HEK293T (cell line): ENCODE results near the gene CPED1.

Experiments used
- BHLHE40 ChIP-seq: fragments of 450-650 bp; IDR thresholded peaks from 2 replicates; pipeline ENCODE4 v1.6.1; 2016; ENCODE audit warnings: mild to moderate bottlenecking, moderate library complexity, borderline replicate concordance
- ELF4 ChIP-seq: fragments of 450-650 bp; IDR thresholded peaks from 2 replicates; pipeline ENCODE4 v1.6.1; 2017; ENCODE audit warnings: antibody characterized with exemption
- FOXA1 ChIP-seq: fragments of 450-650 bp; IDR thresholded peaks from 2 replicates; pipeline ENCODE4 v1.6.1; 2016; ENCODE audit warnings: mild to moderate bottlenecking
- FOXK2 ChIP-seq: fragments of 450-650 bp; IDR thresholded peaks from 2 replicates; pipeline ENCODE4 v1.6.1; 2016; ENCODE audit warnings: mild to moderate bottlenecking
- FOXM1 ChIP-seq: fragments of 450-650 bp; IDR thresholded peaks from 2 replicates; pipeline ENCODE4 v1.6.1; 2017; ENCODE audit warnings: mild to moderate bottlenecking, borderline replicate concordance
- LEF1 ChIP-seq: fragments of 450-650 bp; IDR thresholded peaks from 2 replicates; pipeline ENCODE4 v1.6.1; 2017; ENCODE audit warnings: mild to moderate bottlenecking, borderline replicate concordance
- SP1 ChIP-seq: fragments of 450-650 bp; IDR thresholded peaks from 2 replicates; pipeline ENCODE4 v1.6.1; 2017
- TARDBP ChIP-seq: fragments of 450-650 bp; IDR thresholded peaks from 2 replicates; pipeline ENCODE4 v1.6.1; 2016
- ZNF384 ChIP-seq: fragments of 450-650 bp; IDR thresholded peaks from 2 replicates; pipeline ENCODE4 v1.6.1; 2016

DNA sequence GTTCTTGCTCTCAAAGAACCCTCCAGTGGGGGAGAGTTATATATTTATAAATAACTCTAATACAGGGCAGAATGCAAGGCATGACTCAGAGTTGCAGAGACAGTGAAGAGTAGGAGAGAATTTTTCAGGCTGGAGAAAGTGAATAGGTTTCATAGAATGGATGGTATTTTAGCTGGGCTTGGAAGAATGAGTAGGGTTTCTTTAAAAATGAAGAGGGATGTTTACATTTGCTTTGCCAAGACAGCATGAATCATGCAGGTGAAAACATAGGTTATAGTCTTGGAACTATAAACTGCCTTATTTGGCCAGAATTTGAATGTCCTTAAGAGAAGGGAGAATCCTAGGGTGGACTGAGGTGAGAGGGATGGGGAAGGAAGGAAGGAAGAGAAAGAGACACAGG is 124.8 kb downstream of the CPED1 start:
- TF ChIP-seq ZNF384 (no peak), BHLHE40 (no peak), SP1 (no peak), FOXA1 (no peak), TARDBP (no peak), FOXM1 (no peak), LEF1 (no peak), ELF4 (no peak), FOXK2 (no peak)
